Heart right ventricle (tissue), 16 donors: ENCODE data around the gene HSD17B2. TPM values are rescaled to one million over a fixed set of nuclear protein-coding genes. Genes with fewer than 3 reads are reported as not detected.
"Not testable (repeated sequence)": the region's sequence is repeated elsewhere in the genome, so short reads cannot be mapped to it uniquely, and the experiment has no call there.

Experiments used
- ATAC-seq, 8 donors: fragments of 200-7000 bp; cut with Tn5 transposase; one replicate each; pipeline ENCODE4 v1.9.1; 2020; ENCODE audit warnings: mild to moderate bottlenecking in 8 of 8, moderate library complexity in 8 of 8, moderate number of reproducible peaks in 1 of 8
- DNase-seq, 2 donors: peaks; one replicate each; pipeline ENCODE4 v3.0.0-alpha.2; 2020
- H3K27ac ChIP-seq, 10 donors: fragments of 200-600 bp; sonication (generic) in 2 of 10; one replicate each; pipeline versions ENCODE4 v1.5.0 to v1.8.0; 2020 to 2022; ENCODE audit warnings: mild to moderate bottlenecking in 3 of 10
- H3K27me3 ChIP-seq, 7 donors: fragments of 200-600 bp; one replicate each; pipeline ENCODE4 v1.8.0; 2021 to 2022; ENCODE audit warnings: mild to moderate bottlenecking in 2 of 7
- H3K36me3 ChIP-seq, 9 donors: fragments of 200-600 bp; sonication (generic) in 1 of 9; one replicate each; pipeline versions ENCODE4 v1.5.0 to v1.8.0; 2020 to 2022; ENCODE audit warnings: mild to moderate bottlenecking in 2 of 9
- H3K4me1 ChIP-seq, 9 donors: fragments of 200-600 bp; sonication (generic) in 1 of 9; one replicate each; pipeline versions ENCODE4 v1.5.0 to v1.8.0; 2020 to 2022; ENCODE audit warnings: mild to moderate bottlenecking in 4 of 9
- H3K4me3 ChIP-seq, 10 donors: fragments of 200-600 bp; sonication (generic) in 2 of 10; one replicate each; pipeline versions ENCODE4 v1.5.0 to v1.8.0; 2020 to 2022; ENCODE audit warnings: mild to moderate bottlenecking in 7 of 10, moderate library complexity in 2 of 10
- H3K9me3 ChIP-seq, 11 donors: fragments of 200-600 bp in 10 of 11; sonication (generic) in 2 of 11; one replicate each; pipeline versions ENCODE4 v1.5.0 to v1.8.0; 2013 to 2022; ENCODE audit warnings: mild to moderate bottlenecking in 2 of 11, control low read depth in 1 of 11, moderate library complexity in 1 of 11
- WGBS, 2 donors: extraction: QIAGEN DNeasy Blood & Tissue Kit; methylation state at CpG; one replicate each; pipeline ENCODE4 v1.1.7; 2013; ENCODE audit warnings: inconsistent platforms in 1 of 2; 5-methylcytosine and 5-hydroxymethylcytosine counted together
- intact Hi-C, 10 donors: fragments of 100-400 bp; cut with DNase I; formaldehyde crosslinking; loops; one replicate each; pipeline versions ENCODE4 v1.11.1 to v1.14.2; 2022
- polyA plus RNA-seq, 2 donors: library from polyadenylated mRNA; stranded (reverse); fragments of 200-250 nt; gene quantifications; one replicate each; pipeline ENCODE4 v1.2.3, GENCODE V29; 2013
- total RNA-seq, 10 donors: library from RNA; stranded (reverse); fragmentation: NEBNext Ultra II Directional in 3 of 10; extraction: Animal tissue kit (Norgen Biotek cat#: 25700) in 3 of 10; gene quantifications; one replicate each; pipeline versions ENCODE4 v1.2.1 to v1.2.4, GENCODE V29; 2021 to 2023
- TF ChIP-seq, protein P1 (sequence below), 9 donors: fragments of 200-600 bp; sonication (generic) in 2 of 9; IDR thresholded peaks; one replicate each; pipeline versions ENCODE4 v1.5.0 to v1.8.0; 2021 to 2022; ENCODE audit warnings: antibody characterized with exemption in 9 of 9, mild to moderate bottlenecking in 5 of 9, moderate library complexity in 1 of 9
- donor health status: Arrhythmogenic right ventricular cardiomyopathy.
- donor health status: ischemic (EF 13 %, LVEDD 7.1; RV severe dilation, severe dysfunction).
- donor health status: healthy with polysubstance abuse.
- donor health status: DM: no; HTN: yes; CAD: no.
- donor health status: DM: no; HTN: no; CAD: no.
- donor health status: ischemic (EF 25% LVEDD 6.9; RV normal size, moderate dysfunction).
- donor health status: ischemic (EF 25% LVEDD 5.7; RV mildly dilated, moderate dysfunction).
- donor health status: healthy.
- donor health status: DM: yes; HTN: yes; CAD: no.
- donor health status: Ischemic cardiomyopathy.
- donor health status: ischemic (EF 35%, LVEDD 5.7; RV mildly dilated, moderate dysfunction).
- donor health status: nonischemic (EF 11% LVEDD 7.7; RV severe dilation, severe dysfunction).
- donor health status: DM: yes; HTN: yes; CAD: no.
- donor health status: PGD.
- donor health status: ischemic (EF 29% LVEDD 5.4; RV normal size, mild dysfunction).
- donor health status: nonischemic (EF 23%, LVEDD 6.1; RV moderate dilation, normal function).

HSD17B2 gene
- total and polyA plus RNA-seq, 12 donors: 0.03 TPM; not detected in 11

DNA sequence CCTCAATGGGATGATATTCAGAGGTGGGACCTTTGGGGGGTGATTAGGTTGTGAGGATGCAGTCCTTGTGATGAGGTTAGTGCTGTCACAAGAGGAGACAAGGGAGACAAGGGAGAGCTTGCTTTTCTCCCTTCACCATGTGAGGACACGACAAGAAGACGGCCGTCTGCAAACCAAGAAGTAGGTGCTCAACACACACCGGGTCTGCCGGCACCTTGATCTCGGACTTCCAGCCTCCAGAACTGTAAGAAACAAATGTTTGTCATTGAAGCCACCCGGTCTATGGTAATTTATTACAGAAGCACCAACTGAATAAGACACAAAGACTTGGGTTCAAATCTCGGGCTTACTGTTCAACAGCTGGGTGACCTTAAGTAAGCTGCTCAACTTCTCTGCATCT lies 70.1 kb downstream of the HSD17B2 start:
- H3K36me3 ChIP-seq: no peaks in the 10 kb centered on the region
- TF ChIP-seq, protein P1, sequence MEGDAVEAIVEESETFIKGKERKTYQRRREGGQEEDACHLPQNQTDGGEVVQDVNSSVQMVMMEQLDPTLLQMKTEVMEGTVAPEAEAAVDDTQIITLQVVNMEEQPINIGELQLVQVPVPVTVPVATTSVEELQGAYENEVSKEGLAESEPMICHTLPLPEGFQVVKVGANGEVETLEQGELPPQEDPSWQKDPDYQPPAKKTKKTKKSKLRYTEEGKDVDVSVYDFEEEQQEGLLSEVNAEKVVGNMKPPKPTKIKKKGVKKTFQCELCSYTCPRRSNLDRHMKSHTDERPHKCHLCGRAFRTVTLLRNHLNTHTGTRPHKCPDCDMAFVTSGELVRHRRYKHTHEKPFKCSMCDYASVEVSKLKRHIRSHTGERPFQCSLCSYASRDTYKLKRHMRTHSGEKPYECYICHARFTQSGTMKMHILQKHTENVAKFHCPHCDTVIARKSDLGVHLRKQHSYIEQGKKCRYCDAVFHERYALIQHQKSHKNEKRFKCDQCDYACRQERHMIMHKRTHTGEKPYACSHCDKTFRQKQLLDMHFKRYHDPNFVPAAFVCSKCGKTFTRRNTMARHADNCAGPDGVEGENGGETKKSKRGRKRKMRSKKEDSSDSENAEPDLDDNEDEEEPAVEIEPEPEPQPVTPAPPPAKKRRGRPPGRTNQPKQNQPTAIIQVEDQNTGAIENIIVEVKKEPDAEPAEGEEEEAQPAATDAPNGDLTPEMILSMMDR (IDR thresholded peaks at IDR 0.05): no peak
- ATAC-seq: no peak

GRCh38 chr16:82108100-82108499 lies 73.0 kb downstream of the HSD17B2 start:
- H3K4me3 ChIP-seq: no peak overlapping the region
- H3K27me3 ChIP-seq: peaks cover 0 to 25% (median 0%) of the 10 kb centered on the region in 7 donors
- TF ChIP-seq, protein P1 (IDR thresholded peaks at IDR 0.05): no peak
- no peaks in the 10 kb centered on the region for H3K36me3 ChIP-seq
- H3K4me1 ChIP-seq: no peaks in the 10 kb centered on the region
- no peak for ATAC-seq
- no peaks in the 10 kb centered on the region for H3K9me3 ChIP-seq
- no peak for DNase-seq
- no peak overlapping the region for H3K27ac ChIP-seq
- WGBS, 2 donors: 56 to 61% methylated on average over 2 of the region's 2 CpGs
- intact Hi-C loops: no loop called here

More for the DNA sequence above, 70.1 kb downstream of the HSD17B2 start:
- Histone ChIP-seq H3K4me3 (no peak overlapping the region), H3K27me3 (peaks cover 0 to 21% (median 0%) of the 10 kb centered on the region in 7 donors), H3K9me3 (peaks cover 0 to 3% (median 0%) of the 10 kb centered on the region in 11 donors), H3K27ac (no peak overlapping the region), H3K4me1 (no peaks in the 10 kb centered on the region)
- 90 to 96% methylated on average over 8 of the region's 8 CpGs for whole genome bisulfite sequencing, 2 donors
- intact Hi-C loops: no loop called here
- DNase-seq: no peak

DNA sequence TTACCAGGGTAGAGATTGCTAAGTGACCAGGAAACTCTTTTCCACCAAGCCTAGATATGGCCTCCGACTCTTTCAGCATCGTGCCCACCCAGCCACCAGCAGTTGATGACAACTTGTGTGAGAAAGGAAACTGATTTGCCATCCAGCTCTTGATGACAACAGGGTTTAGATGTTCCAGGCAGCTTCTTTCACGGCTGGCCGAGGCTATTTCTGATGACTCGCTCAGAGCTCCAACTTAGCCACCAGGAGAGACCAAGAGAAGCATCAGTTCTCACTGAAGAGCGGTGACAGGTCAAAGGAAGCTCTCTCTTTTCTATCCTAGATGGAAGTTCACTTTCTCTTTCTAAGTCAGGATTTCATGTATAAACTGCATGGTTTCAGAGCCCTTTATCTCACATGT lies 73.7 kb downstream of the HSD17B2 start:
- Histone ChIP-seq H3K4me1 (no peaks in the 10 kb centered on the region), H3K4me3 (no peak overlapping the region), H3K9me3 (no peaks in the 10 kb centered on the region), H3K27me3 (peaks cover 0 to 25% (median 0%) of the 10 kb centered on the region in 7 donors), H3K36me3 (no peaks in the 10 kb centered on the region), H3K27ac (no peak overlapping the region)
- intact Hi-C loops: no loop called here
- no peak for ATAC-seq
- TF ChIP-seq, protein P1 (IDR thresholded peaks at IDR 0.05): no peak
- WGBS, 2 donors: 33 to 51% methylated on average over 6 of the region's 6 CpGs
- no peak for DNase-seq

DNA sequence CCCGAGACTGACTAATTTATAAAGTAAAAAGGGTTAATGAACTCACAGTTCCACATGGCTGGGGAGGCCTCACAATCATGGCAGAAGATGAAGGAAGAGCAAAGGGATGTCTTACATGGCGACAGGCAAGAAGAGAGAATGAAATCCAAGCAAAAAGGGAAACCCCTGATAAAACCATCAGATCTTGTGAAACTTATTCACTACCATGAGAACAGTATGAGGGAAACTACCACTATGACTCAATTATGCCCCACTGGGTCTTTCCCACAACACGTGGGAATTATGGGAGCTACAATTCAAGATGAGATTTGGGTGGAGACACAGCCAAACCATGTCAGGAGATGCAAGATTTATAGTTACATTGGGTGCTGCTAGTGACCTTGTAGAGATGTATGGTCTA lies 74.2 kb downstream of the HSD17B2 start:
- H3K36me3 ChIP-seq, H3K4me1 ChIP-seq, H3K4me3 ChIP-seq, H3K9me3 ChIP-seq, ATAC-seq, intact Hi-C loops, DNase-seq, H3K27ac ChIP-seq: not testable (repeated sequence)
- 62 to 72% methylated on average over 3 of the region's 3 CpGs for WGBS, 2 donors
- peaks cover 0 to 25% (median 0%) of the 10 kb centered on the region in 7 donors for H3K27me3 ChIP-seq

- Histone ChIP-seq H3K4me3 (no peak overlapping the region), H3K9me3 (no peaks in the 10 kb centered on the region), H3K27me3 (peaks cover 0 to 25% (median 0%) of the 10 kb centered on the region in 7 donors), H3K4me1 (no peaks in the 10 kb centered on the region), H3K27ac (no peak overlapping the region), H3K36me3 (no peaks in the 10 kb centered on the region)
- TF ChIP-seq, protein P1 (IDR thresholded peaks at IDR 0.05): no peak
- WGBS, 2 donors: 82 to 88% methylated on average over 2 of the region's 2 CpGs
- no peak for DNase-seq
- intact Hi-C loops: no loop called here
- ATAC-seq: no peak
Measured at GRCh38 chr16:82111944-82112343, 76.9 kb downstream of the HSD17B2 start.
